ENCODE data around the gene FTO. TPM values are rescaled to one million over a fixed set of nuclear protein-coding genes. Genes with fewer than 3 reads are reported as not detected.

Gene FTO
- total and polyA plus RNA-seq, 3 donors from 2014 or later, result 32.4 to 64.7 (median 50.3) TPM

DNA sequence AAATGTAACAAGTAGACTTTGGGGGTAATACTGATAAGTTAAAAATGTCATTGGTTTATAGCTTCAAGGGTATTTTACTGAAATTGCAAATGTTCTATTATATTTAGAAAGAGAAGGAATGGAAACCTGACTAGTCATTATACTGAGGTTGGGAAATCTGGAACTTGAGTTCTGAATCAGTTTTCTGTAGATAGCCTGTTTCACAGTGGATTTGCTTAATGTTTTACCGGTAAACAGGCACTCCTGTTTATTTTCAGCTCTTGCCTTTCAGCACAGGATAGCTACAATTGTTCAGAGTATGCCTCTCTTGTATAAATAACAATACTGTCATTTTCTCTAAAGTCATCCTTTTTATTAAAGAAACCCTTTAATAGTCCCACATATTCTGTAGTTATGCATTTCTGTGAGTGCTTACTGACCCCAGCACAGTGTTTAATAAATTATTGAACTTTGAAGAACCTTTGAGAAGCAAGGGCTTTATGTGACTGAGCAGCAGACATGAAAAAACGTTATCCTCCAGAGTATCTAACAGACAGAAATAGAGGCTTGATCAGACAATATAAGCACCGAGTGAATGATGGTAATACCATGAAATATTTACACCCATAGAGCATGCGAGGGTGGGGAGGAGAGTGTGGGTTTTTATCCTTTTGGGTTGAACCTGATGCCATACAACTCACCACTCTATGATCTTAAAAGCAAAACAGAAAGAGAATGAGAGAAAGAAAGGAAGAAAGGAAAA is 58.2 kb downstream of the FTO start:
- H3K4me3 ChIP-seq, result no peak overlapping the region
- H3K9me3 ChIP-seq, result no peaks in the 10 kb centered on the region
- TF ChIP-seq, protein P1, sequence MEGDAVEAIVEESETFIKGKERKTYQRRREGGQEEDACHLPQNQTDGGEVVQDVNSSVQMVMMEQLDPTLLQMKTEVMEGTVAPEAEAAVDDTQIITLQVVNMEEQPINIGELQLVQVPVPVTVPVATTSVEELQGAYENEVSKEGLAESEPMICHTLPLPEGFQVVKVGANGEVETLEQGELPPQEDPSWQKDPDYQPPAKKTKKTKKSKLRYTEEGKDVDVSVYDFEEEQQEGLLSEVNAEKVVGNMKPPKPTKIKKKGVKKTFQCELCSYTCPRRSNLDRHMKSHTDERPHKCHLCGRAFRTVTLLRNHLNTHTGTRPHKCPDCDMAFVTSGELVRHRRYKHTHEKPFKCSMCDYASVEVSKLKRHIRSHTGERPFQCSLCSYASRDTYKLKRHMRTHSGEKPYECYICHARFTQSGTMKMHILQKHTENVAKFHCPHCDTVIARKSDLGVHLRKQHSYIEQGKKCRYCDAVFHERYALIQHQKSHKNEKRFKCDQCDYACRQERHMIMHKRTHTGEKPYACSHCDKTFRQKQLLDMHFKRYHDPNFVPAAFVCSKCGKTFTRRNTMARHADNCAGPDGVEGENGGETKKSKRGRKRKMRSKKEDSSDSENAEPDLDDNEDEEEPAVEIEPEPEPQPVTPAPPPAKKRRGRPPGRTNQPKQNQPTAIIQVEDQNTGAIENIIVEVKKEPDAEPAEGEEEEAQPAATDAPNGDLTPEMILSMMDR (IDR thresholded peaks at IDR 0.05), result no peak
- TF ChIP-seq POLR2A (IDR thresholded peaks at IDR 0.05), result no peak
- no peak overlapping the region for H3K27ac ChIP-seq
- intact Hi-C loops (cut with DNase I; ENCODE audit: low total_unique reads), result no loop called here
- no peaks in the 10 kb centered on the region for H3K36me3 ChIP-seq (ENCODE audit: low read depth, missing control alignments)
- WGBS, 2 donors, result 62 to 82% methylated on average over 4 of the region's 4 CpGs
- peaks cover 5% of the 10 kb centered on the region for H3K4me1 ChIP-seq
- H3K27me3 ChIP-seq, result no peaks in the 10 kb centered on the region
- DNase-seq, result no peak

DNA sequence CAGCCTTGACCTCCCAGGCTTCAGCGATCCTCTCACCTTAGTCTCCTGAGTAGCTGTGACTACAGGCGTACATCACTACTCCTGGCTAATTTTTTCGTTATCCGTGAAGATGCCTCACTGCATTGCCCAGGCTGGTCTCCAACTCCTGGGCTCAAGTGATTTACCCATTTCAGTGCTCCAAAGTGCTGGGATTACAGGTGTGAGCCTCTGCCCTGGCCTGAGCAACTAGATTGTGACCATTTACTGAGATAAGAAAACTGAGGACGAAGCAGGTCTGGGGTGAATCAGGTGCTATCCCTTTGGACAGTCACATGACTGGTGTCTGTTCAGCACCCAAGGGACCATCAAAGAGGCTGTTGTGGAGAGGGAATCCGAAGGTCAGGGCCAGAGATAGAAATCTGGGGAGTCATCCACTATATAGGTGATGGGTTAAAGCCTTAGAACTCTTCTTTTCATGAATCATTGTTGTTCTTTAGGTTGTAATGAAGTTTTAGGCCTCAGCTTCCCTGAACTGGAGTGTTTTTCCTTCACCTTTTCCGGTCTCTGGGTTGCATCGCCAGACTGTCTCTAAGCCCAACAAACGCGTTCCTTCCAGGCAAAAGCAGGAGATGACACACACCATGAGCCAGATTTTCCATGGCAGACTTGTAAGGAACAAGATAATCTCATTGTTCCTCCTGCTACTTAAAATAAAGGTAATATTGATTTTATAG is 62.5 kb downstream of the FTO start:
- DNase-seq, result no peak
- Histone ChIP-seq H3K27me3 (no peaks in the 10 kb centered on the region), H3K4me3 (no peak overlapping the region), H3K4me1 (peaks cover 12% of the 10 kb centered on the region), H3K36me3 (ENCODE audit: low read depth, missing control alignments) (no peaks in the 10 kb centered on the region), H3K27ac (no peak overlapping the region), H3K9me3 (no peaks in the 10 kb centered on the region)
- TF ChIP-seq, protein P1 (IDR thresholded peaks at IDR 0.05), result no peak
- TF ChIP-seq POLR2A (IDR thresholded peaks at IDR 0.05), result no peak
- intact Hi-C loops (cut with DNase I; ENCODE audit: low total_unique reads), result no loop called here
- 84 to 85% methylated on average over 10 of the region's 10 CpGs for WGBS, 2 donors

DNA sequence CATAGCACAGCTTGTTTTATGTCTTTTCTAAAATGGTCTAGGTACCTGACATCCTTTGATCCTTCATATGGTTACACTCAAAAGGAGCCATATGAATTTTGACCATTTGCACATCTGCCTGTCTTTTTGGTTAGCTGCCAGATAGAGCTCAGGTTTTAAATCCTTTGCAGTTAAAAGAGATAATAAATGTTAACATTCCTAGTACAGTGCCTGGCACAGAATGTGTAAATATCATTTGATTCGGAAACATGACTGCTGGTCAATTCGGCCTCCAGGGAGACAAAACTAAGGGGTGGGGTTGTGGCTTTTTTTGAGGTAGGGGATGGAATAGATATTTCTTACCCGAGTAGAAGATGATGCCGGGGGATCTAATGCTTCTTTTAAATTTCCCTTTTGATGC is 64.2 kb downstream of the FTO start:
- Histone ChIP-seq H3K36me3 (ENCODE audit: low read depth, missing control alignments) (no peaks in the 10 kb centered on the region), H3K9me3 (no peaks in the 10 kb centered on the region), H3K27me3 (no peaks in the 10 kb centered on the region), H3K27ac (no peak overlapping the region), H3K4me3 (no peak overlapping the region), H3K4me1 (peaks cover 8% of the 10 kb centered on the region)
- intact Hi-C loops (cut with DNase I; ENCODE audit: low total_unique reads), result no loop called here
- TF ChIP-seq, protein P1 (IDR thresholded peaks at IDR 0.05), result no peak
- TF ChIP-seq POLR2A (IDR thresholded peaks at IDR 0.05), result no peak
- no peak for DNase-seq
- 64 to 72% methylated on average over 4 of the region's 4 CpGs for WGBS, 2 donors

DNA sequence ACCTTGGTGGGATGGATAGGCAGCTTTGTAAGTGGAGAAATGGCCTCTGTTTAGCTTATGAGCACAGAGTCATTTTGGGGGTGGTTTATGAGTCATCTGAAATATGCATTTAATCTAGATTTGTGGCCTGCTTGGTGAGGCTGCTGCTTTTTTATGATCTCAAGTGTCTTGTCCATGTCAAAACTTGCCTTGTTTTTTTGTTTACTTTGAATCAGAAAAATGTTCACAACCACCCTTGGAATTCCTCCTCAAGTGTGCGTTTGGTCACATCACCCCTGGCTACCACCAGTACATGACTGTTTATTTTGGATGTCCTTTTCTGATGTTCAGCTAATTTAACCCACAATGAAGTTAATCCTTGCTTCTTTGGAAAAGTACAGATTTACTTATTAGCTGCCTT is 64.6 kb downstream of the FTO start:
- H3K27me3 ChIP-seq, result no peaks in the 10 kb centered on the region
- no peaks in the 10 kb centered on the region for H3K9me3 ChIP-seq
- intact Hi-C loops (cut with DNase I; ENCODE audit: low total_unique reads), result no loop called here
- H3K27ac ChIP-seq, result no peak overlapping the region
- no peak for DNase-seq
- H3K4me3 ChIP-seq, result no peak overlapping the region
- H3K36me3 ChIP-seq (ENCODE audit: low read depth, missing control alignments), result no peaks in the 10 kb centered on the region
- WGBS, 2 donors, result 53 to 55% methylated on average over 1 of the region's 1 CpG
- no peak for TF ChIP-seq POLR2A (IDR thresholded peaks at IDR 0.05)
- TF ChIP-seq, protein P1 (IDR thresholded peaks at IDR 0.05), result no peak
- peaks cover 8% of the 10 kb centered on the region for H3K4me1 ChIP-seq

Data from testis (tissue), 3 donors.